IPS-18a (cell line): ENCODE results near the gene MAP6D1.
A peak's percentile ranks its signal among the peaks of the same experiment; 100 is the strongest.

Source experiments
- H3K27ac ChIP-seq: one replicate; pipeline ENCODE4 v1.5.1; 2013; ENCODE audit warnings: low read length
- H3K27me3 ChIP-seq: one replicate; pipeline ENCODE4 v1.6.1; 2013; ENCODE audit warnings: mild to moderate bottlenecking, low read length; ENCODE audit not compliant: control insufficient read depth, insufficient read depth
- H3K36me3 ChIP-seq: one replicate; pipeline ENCODE4 v1.6.1; 2013; ENCODE audit warnings: low read depth, low read length; ENCODE audit not compliant: control insufficient read depth
- H3K4me1 ChIP-seq: one replicate; pipeline ENCODE4 v1.6.1; 2013; ENCODE audit warnings: low read depth, low read length; ENCODE audit not compliant: control insufficient read depth
- H3K4me3 ChIP-seq: one replicate; pipeline ENCODE4 v1.5.1; 2013; ENCODE audit warnings: low read length
- H3K9ac ChIP-seq: one replicate; pipeline ENCODE4 v1.6.1; 2013; ENCODE audit warnings: mild to moderate bottlenecking, low read length, moderate library complexity
- H3K9me3 ChIP-seq: one replicate; pipeline ENCODE4 v1.6.1; 2013; ENCODE audit warnings: low read depth, low read length; ENCODE audit not compliant: control insufficient read depth

MAP6D1 gene

DNA sequence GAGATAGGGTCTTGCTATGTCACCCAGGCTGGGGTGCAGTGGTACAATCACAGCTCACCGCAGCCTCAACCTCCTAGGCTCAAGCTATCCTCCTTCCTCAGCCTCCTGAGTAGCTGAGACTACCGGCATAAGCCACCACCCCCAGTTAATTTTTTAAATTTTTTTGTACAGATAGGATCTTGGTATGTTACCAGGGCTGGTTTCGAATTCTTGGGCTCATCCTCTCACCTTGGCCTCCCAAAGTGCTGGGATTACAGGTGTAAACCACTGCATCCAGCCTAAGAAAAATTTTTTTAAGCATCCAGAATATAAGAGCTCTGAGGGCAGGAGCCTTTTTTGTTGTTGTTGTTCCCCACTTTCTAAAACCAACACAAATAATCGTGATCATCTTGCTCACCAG, 14.4 kb upstream of the MAP6D1 start:
- no peak overlapping the region for H3K27ac ChIP-seq
- peaks cover 54% of the 10 kb centered on the region for H3K36me3 ChIP-seq
- H3K27me3 ChIP-seq, result no peaks in the 10 kb centered on the region
- H3K4me1 ChIP-seq, result no peaks in the 10 kb centered on the region
- no peak overlapping the region for H3K9ac ChIP-seq
- no peaks in the 10 kb centered on the region for H3K9me3 ChIP-seq
- H3K4me3 ChIP-seq, result no peak overlapping the region

DNA sequence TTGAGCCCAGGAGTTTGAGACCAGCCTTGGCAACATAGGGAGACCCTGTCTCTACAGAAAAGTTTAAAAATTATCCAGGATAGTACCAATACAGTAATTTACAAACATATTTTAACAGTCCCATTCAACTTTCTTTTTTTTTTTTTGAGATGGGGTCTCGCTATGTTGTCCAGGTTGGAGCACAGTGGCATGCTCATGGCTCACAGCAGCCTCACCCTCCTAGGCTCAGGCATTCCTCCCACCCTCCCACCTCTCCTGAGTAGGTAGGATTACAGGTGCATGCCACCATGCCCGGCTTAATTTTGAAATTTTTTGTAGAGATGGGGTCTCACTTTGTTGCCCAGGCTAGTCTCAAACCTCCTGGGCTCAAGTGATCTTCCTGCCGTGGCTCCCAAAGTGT, 12.5 kb upstream of the MAP6D1 start:
- H3K9me3 ChIP-seq, result no peaks in the 10 kb centered on the region
- H3K4me3 ChIP-seq, result no peak overlapping the region
- no peaks in the 10 kb centered on the region for H3K27me3 ChIP-seq
- no peak overlapping the region for H3K27ac ChIP-seq
- H3K9ac ChIP-seq, result no peak overlapping the region
- peaks cover 54% of the 10 kb centered on the region for H3K36me3 ChIP-seq
- no peaks in the 10 kb centered on the region for H3K4me1 ChIP-seq

DNA sequence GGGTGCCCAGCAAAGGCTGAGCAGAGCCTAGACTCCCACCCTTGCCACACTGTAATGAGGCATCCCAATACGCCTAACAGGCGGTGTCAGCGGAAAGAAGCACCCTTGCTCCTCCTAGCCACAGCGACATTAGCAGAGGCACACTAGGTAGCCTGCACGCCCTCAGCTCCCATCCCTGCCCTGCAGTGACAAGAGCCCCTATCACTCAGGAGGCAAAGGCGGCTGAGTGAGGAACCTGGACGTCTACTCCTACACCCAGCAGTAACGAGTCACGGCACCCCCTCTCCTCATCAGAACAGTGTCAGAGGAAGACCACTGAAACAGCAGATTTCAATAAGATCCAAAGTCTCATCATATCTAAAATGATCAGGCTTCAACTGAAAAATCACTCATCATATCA, 12.0 kb upstream of the MAP6D1 start:
- peaks cover 57% of the 10 kb centered on the region for H3K36me3 ChIP-seq
- no peaks in the 10 kb centered on the region for H3K4me1 ChIP-seq
- no peaks in the 10 kb centered on the region for H3K27me3 ChIP-seq
- no peaks in the 10 kb centered on the region for H3K9me3 ChIP-seq
- H3K4me3 ChIP-seq, result no peak overlapping the region
- no peak overlapping the region for H3K9ac ChIP-seq
- no peak overlapping the region for H3K27ac ChIP-seq

GRCh38 chr3:183833516-183833915, 8.1 kb upstream of the MAP6D1 start:
- H3K9me3 ChIP-seq, result no peaks in the 10 kb centered on the region
- H3K9ac ChIP-seq, result no peak overlapping the region
- H3K4me3 ChIP-seq, result no peak overlapping the region
- H3K36me3 ChIP-seq, result peaks cover 38% of the 10 kb centered on the region
- no peaks in the 10 kb centered on the region for H3K27me3 ChIP-seq
- no peak overlapping the region for H3K27ac ChIP-seq
- no peaks in the 10 kb centered on the region for H3K4me1 ChIP-seq

DNA sequence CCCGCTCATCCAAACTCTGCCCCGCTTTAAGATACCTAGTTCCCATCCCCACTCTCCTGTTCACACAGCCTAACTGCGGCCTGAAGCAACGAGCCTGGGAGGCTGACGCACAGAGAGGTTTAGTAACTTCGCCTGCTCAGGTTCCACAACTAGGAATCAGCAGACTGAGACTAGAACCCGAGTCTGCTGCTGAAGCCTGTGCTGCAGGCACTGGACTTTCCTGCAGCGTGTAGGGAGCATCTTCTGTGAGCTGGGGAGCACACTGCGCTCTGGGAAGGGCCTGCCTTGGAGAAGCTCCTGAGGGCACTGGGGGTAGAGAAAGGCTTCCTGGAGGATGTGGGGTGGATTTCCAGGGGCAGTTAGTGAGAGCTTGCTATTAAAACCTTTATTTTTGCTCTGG, 4.8 kb upstream of the MAP6D1 start:
- Histone ChIP-seq H3K4me1 (no peaks in the 10 kb centered on the region), H3K27ac (no peak overlapping the region), H3K4me3 (no peak overlapping the region), H3K9ac (no peak overlapping the region), H3K27me3 (no peaks in the 10 kb centered on the region), H3K9me3 (no peaks in the 10 kb centered on the region), H3K36me3 (peaks cover 27% of the 10 kb centered on the region)

DNA sequence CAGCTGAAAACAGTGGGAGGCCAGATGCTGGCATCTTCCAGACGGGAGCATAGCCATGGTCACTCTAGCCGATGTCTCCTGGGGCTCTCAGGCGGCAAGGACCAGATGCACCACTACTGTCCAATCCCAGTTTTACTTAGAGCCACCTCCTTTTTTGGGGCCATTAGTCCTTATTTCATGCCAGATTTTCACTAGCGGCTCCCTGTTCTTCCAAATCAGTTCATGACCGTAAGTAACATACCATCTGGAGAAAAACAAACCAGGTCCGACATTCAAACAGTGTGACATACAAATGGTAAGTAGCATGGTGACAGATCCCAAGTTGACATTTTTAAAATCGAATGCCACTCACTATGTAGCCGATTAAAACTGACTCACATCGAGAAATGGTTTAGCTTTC, 4.1 kb upstream of the MAP6D1 start:
- peaks cover 2% of the 10 kb centered on the region for H3K27me3 ChIP-seq
- H3K9me3 ChIP-seq, result no peaks in the 10 kb centered on the region
- H3K27ac ChIP-seq, result no peak overlapping the region
- H3K4me1 ChIP-seq, result peaks cover under 1% of the 10 kb centered on the region
- H3K4me3 ChIP-seq, result no peak overlapping the region
- H3K36me3 ChIP-seq, result peaks cover 25% of the 10 kb centered on the region
- no peak overlapping the region for H3K9ac ChIP-seq

DNA sequence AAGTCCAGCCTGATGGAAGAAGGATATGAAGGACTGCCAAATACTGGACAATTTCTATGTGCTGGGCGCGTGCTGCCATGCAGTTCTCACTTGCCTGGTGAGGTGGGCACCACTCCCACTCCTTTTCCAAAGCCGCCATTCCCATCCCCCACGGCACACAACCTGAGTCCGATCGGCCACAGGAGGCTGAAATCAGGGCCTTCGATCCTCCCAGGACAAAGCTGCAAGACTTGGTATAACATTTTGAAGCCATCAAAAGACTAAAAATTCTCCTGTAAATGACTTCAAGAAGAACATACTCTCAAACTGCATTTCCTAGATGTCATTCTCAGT, 3.1 kb upstream of the MAP6D1 start:
- Histone ChIP-seq H3K36me3 (peaks cover 20% of the 10 kb centered on the region), H3K9me3 (no peaks in the 10 kb centered on the region), H3K4me3 (no peak overlapping the region), H3K27me3 (peaks cover 11% of the 10 kb centered on the region), H3K9ac (no peak overlapping the region), H3K27ac (no peak overlapping the region), H3K4me1 (peaks cover 3% of the 10 kb centered on the region)

- Histone ChIP-seq H3K9ac (no peak overlapping the region), H3K36me3 (peaks cover 15% of the 10 kb centered on the region), H3K27me3 (peaks cover 11% of the 10 kb centered on the region), H3K27ac (no peak overlapping the region), H3K4me3 (no peak overlapping the region), H3K4me1 (peaks cover 3% of the 10 kb centered on the region), H3K9me3 (no peaks in the 10 kb centered on the region)
These were observed 2.6 kb upstream of the MAP6D1 start for GRCh38 chr3:183827809-183828537.

- Histone ChIP-seq H3K27ac (no peak overlapping the region), H3K9me3 (no peaks in the 10 kb centered on the region), H3K27me3 (peaks cover 11% of the 10 kb centered on the region), H3K36me3 (peaks cover 10% of the 10 kb centered on the region), H3K9ac (no peak overlapping the region), H3K4me3 (no peak overlapping the region), H3K4me1 (peaks cover 3% of the 10 kb centered on the region)
These were observed 1.3 kb upstream of the MAP6D1 start for GRCh38 chr3:183826448-183827250.

DNA sequence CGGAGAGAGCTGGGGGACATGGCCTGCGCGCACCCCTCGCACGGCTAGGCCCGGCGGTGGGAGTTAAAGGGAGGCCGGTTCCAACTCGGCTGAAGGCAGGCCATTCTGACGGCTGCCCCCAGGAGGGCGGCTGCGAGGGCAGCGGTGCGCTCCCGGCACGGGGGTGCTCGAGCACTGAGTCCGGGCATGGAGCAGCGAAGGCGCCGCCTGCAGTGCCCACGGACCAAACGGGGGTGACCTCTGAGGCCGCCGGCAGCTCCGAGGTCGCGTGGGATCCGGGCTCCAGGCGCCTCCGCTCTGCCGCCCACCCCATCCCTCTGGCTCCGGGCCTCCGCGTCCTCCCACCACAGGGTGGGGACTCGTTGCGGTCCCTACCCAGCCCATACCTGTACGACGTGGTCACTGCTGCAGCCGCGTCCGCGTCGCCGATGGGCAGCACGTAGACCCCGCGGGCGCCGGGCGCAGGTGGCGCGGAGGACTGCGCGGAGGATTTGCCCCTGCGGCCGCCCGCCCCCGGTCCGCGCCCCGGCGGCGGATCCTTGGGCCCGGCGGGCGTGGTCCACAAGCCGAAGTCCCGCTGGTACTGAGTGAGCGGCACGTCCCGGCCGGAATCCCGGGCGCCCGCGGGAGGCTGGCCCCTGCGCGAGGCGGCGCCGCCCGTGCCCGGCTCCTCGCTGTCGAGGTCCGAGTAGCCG, 469 bp downstream of the MAP6D1 start:
- H3K4me1 ChIP-seq, result peaks cover 3% of the 10 kb centered on the region
- H3K36me3 ChIP-seq, result peaks cover 8% of the 10 kb centered on the region
- H3K9ac ChIP-seq, result no peak overlapping the region
- no peak overlapping the region for H3K27ac ChIP-seq
- H3K27me3 ChIP-seq, result peaks cover 11% of the 10 kb centered on the region
- peak overlapping the region; percentile 68 for H3K4me3 ChIP-seq
- H3K9me3 ChIP-seq, result no peaks in the 10 kb centered on the region

DNA sequence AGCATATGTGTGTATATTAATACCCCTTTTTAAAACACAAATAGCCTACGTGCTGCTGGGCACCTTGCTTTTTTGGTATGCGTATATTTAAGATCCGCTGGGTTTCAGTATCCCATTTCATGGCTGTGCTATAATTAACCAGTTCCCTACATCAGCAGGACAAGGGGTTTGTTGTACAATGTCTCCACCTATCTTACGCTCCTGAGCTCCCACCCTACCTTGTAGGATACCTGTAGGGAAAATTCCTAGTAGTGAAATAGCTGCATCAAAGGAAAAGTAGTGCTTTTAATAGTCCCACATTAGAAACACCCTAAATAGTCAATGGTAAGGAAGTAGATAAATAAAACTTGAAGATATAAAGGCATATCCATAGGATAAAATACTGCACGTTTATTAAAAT, 1.4 kb downstream of the MAP6D1 start:
- H3K9me3 ChIP-seq, result no peaks in the 10 kb centered on the region
- H3K4me1 ChIP-seq, result peaks cover 3% of the 10 kb centered on the region
- H3K4me3 ChIP-seq, result peak overlapping the region; percentile 68
- no peak overlapping the region for H3K9ac ChIP-seq
- peaks cover 11% of the 10 kb centered on the region for H3K27me3 ChIP-seq
- no peak overlapping the region for H3K27ac ChIP-seq
- H3K36me3 ChIP-seq, result peaks cover under 1% of the 10 kb centered on the region
